HEK293T (cell line): ENCODE measurements around the gene NAV2.

Source experiments
- CTCF ChIA-PET: fragments of 350-600 bp; formaldehyde crosslinking; extraction: SDS; loops from one replicate; lab custom pipeline; 2021; ENCODE audit warnings: antibody characterized with exemption, inconsistent platforms; lab: Yijun Ruan, JAX
- POLR2A ChIA-PET: fragments of 350-600 bp; formaldehyde crosslinking; extraction: SDS; loops from one replicate; lab custom pipeline; 2020; ENCODE audit warnings: antibody characterized with exemption, inconsistent platforms; lab: Yijun Ruan, JAX
- DNase-seq: peaks from one replicate; pipeline ENCODE4 v3.0.0; 2012; ENCODE audit warnings: mixed read lengths; ENCODE audit errors: extremely low spot score
- ARNT ChIP-seq: fragments of 450-650 bp; IDR thresholded peaks from 2 replicates; pipeline ENCODE4 v1.6.1; 2017; ENCODE audit warnings: mild to moderate bottlenecking
- BHLHE40 ChIP-seq: fragments of 450-650 bp; IDR thresholded peaks from 2 replicates; pipeline ENCODE4 v1.6.1; 2016; ENCODE audit warnings: mild to moderate bottlenecking, moderate library complexity, borderline replicate concordance
- CTBP1 ChIP-seq: fragments of 450-650 bp; IDR thresholded peaks from 2 replicates; pipeline ENCODE4 v1.6.1; 2016; ENCODE audit warnings: borderline replicate concordance
- ELF4 ChIP-seq: fragments of 450-650 bp; IDR thresholded peaks from 2 replicates; pipeline ENCODE4 v1.6.1; 2017; ENCODE audit warnings: antibody characterized with exemption
- FOXA1 ChIP-seq: fragments of 450-650 bp; IDR thresholded peaks from 2 replicates; pipeline ENCODE4 v1.6.1; 2016; ENCODE audit warnings: mild to moderate bottlenecking
- FOXK2 ChIP-seq: fragments of 450-650 bp; IDR thresholded peaks from 2 replicates; pipeline ENCODE4 v1.6.1; 2016; ENCODE audit warnings: mild to moderate bottlenecking
- FOXM1 ChIP-seq: fragments of 450-650 bp; IDR thresholded peaks from 2 replicates; pipeline ENCODE4 v1.6.1; 2017; ENCODE audit warnings: mild to moderate bottlenecking, borderline replicate concordance
- HDGF ChIP-seq: fragments of 450-650 bp; IDR thresholded peaks from 2 replicates; pipeline ENCODE4 v1.6.1; 2017; ENCODE audit warnings: antibody characterized with exemption, borderline replicate concordance
- L3MBTL2 ChIP-seq: fragments of 450-650 bp; conservative IDR thresholded peaks from 2 replicates; pipeline ENCODE4 v1.6.1; 2016; ENCODE audit warnings: mild to moderate bottlenecking
- LEF1 ChIP-seq: fragments of 450-650 bp; IDR thresholded peaks from 2 replicates; pipeline ENCODE4 v1.6.1; 2017; ENCODE audit warnings: mild to moderate bottlenecking, borderline replicate concordance
- NFRKB ChIP-seq: fragments of 450-650 bp; IDR thresholded peaks from 2 replicates; pipeline ENCODE4 v1.6.1; 2016; ENCODE audit warnings: mild to moderate bottlenecking, moderate library complexity
- SP1 ChIP-seq: fragments of 450-650 bp; IDR thresholded peaks from 2 replicates; pipeline ENCODE4 v1.6.1; 2017
- SUZ12 ChIP-seq: fragments of 450-650 bp; IDR thresholded peaks from 2 replicates; pipeline ENCODE4 v1.6.1; 2016; ENCODE audit warnings: mild to moderate bottlenecking
- TARDBP ChIP-seq: fragments of 450-650 bp; IDR thresholded peaks from 2 replicates; pipeline ENCODE4 v1.6.1; 2016
- ZNF384 ChIP-seq: fragments of 450-650 bp; IDR thresholded peaks from 2 replicates; pipeline ENCODE4 v1.6.1; 2016
- TF ChIP-seq, protein P1 (sequence below): fragments of 450-650 bp; IDR thresholded peaks from 2 replicates; pipeline ENCODE4 v1.6.1; 2016

NAV2 gene

DNA sequence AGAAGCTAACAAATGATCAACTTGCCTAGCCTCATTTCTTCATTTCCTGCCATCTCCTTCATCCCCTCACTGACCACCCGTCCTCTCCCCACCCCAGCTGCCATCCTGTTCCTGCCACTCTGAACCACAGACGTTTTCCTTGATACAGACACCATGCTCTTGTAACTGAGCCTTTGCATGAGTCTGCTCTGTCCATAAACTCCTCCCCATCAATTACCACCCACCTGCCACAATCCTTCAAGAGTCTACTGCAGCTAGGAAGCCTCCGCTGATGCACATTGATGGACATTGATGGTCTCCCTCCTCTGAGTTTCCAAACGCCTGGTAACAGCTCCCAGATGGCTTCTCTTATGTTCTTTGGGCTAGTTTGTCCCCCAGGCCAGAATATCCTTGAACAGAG is 253.8 kb downstream of the NAV2 start:
- no peak for TF ChIP-seq FOXA1
- ChIA-PET POLR2A (no interaction called here), CTCF (no interaction called here)
- no peak for DNase-seq

DNA sequence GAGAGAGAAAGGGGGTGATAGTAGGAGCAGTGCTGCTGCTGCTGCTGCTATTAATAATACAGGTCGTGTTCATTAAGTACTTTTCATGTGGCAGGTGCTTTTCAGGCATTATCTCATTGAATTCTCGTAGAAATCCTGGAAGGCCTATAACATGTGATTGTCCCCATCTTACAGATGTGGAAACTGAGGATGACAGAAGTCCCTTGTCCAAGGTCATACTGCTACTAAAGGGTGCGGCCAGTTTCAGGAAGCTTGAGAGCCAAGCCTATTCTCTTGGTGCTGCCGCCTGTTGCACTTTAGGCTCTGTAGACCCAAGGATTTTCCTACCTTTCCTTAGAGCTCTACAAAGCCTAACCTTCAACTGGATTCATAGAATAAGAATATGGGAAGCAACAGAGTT is 254.3 kb downstream of the NAV2 start:
- DNase-seq = no peak
- POLR2A ChIA-PET = no interaction called here
- CTCF ChIA-PET = interaction anchor here (0.7 kb wide), 1 partner anchor 137 kb away, joined by 3 read pairs; no protein-coding TSS in a partner anchor
- TF ChIP-seq TARDBP (no peak), ARNT (no peak), L3MBTL2 (no peak), FOXK2 (no peak), SP1 (no peak), ZNF384 (no peak), FOXM1 (no peak), CTBP1 (no peak), ELF4 (no peak), NFRKB (no peak), SUZ12 (no peak), LEF1 (no peak), FOXA1 (no peak), BHLHE40 (no peak), HDGF (no peak)
- TF ChIP-seq, protein P1, sequence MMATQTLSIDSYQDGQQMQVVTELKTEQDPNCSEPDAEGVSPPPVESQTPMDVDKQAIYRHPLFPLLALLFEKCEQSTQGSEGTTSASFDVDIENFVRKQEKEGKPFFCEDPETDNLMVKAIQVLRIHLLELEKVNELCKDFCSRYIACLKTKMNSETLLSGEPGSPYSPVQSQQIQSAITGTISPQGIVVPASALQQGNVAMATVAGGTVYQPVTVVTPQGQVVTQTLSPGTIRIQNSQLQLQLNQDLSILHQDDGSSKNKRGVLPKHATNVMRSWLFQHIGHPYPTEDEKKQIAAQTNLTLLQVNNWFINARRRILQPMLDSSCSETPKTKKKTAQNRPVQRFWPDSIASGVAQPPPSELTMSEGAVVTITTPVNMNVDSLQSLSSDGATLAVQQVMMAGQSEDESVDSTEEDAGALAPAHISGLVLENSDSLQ = no peak

DNA sequence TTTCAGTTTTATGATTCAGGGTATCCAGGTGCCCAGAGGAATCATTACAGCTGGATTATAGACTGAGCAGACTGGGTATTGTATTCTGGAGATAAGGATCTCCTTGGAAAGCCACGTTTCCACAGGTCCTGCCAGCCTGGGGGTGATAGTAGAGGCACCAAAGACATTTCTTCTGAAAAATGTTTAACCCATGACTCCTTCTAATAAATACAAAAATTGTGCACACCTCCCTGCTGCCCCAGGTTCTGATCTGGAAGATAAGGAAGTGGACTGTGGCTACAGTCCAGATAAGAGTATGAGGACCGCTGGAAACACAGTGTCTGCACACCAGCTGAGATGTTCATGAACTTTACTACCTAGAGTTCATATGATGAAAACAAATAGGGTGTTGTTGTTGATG is 255.2 kb downstream of the NAV2 start:
- no peak for TF ChIP-seq BHLHE40
- no peak for TF ChIP-seq FOXK2
- no peak for TF ChIP-seq FOXM1
- no peak for TF ChIP-seq ELF4
- POLR2A ChIA-PET = no interaction called here
- no peak for DNase-seq
- CTCF ChIA-PET = no interaction called here

DNA sequence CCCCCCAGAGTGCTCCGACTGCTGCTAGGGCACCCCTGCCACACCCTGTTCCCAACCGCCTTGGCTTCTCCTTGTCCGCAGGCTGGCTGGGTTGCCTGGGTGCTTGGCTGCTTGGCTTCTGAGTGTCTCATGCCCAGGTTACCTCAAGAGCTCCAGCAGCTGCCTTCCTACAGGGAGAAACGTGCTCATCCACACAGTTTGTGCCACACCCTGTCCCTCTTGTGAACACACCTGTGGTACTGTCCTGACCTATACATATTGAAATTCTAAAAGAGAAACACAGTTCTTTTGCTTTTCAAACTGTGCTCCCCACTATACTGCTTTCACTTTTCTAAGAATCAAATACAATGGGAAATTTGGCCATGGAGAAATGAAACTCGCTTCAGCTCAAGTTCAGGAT is 256.2 kb downstream of the NAV2 start:
- TF ChIP-seq TARDBP (no peak), CTBP1 (no peak), SUZ12 (no peak), HDGF (no peak), L3MBTL2 (no peak), ARNT (no peak), LEF1 (no peak), FOXA1 (no peak), FOXK2 (no peak), BHLHE40 (no peak), ELF4 (no peak), NFRKB (no peak), ZNF384 (no peak), SP1 (no peak), FOXM1 (no peak)
- TF ChIP-seq, protein P1 = no peak
- POLR2A ChIA-PET = no interaction called here
- CTCF ChIA-PET = no interaction called here
- no peak for DNase-seq

DNA sequence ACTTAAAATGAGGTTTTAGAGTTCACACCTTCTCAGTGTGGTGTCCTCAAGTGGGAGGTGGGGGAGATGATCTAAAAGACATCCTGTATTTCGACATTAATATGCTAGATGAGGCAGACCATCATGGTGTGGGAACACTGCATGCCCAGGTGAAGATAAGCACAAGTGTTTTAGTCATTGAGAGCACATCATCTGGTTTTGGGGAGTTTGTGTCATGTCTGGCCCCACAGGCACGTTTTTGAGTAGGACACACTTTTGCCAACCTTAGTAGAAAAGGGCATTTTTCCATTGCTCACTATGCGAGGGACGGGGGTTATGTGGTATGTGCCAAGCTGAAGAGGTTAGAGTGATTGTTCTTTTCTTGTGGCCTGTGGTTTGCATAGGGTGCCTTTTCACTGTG is 258.3 kb downstream of the NAV2 start:
- ChIA-PET CTCF (no interaction called here), POLR2A (no interaction called here)
- no peak for DNase-seq
- TF ChIP-seq ELF4 = no peak
- no peak for TF ChIP-seq HDGF
- no peak for TF ChIP-seq FOXK2
- no peak for TF ChIP-seq ARNT
- no peak for TF ChIP-seq SUZ12
- no peak for TF ChIP-seq TARDBP
- TF ChIP-seq FOXA1 = no peak
- TF ChIP-seq FOXM1 = no peak
- TF ChIP-seq NFRKB = no peak
- no peak for TF ChIP-seq LEF1
- TF ChIP-seq, protein P1 = no peak
- TF ChIP-seq L3MBTL2 = no peak
- no peak for TF ChIP-seq SP1
- no peak for TF ChIP-seq BHLHE40
- TF ChIP-seq ZNF384 = no peak
- no peak for TF ChIP-seq CTBP1

DNA sequence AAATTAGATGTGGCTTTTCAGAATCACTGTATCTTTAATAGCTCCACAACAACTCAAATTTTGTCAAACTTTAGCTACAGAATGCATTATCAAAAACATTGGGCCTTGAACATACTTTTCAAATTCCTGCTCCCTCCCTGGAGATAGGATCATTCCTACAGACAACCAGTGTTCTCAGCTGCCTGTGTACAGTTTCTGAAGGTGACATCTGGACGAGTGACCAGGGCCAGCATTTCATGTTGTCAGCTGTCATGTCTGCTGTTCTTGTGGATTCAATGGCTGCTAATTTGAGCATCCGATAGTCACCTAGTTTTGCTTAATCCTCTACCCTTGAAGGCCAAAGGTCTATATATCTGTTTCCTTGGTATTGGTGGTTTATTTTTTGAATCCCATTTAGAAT is 259.5 kb downstream of the NAV2 start:
- ChIA-PET CTCF (no interaction called here), POLR2A (no interaction called here)

More for the DNA sequence above, 259.5 kb downstream of the NAV2 start:
- TF ChIP-seq FOXM1 = no peak
- TF ChIP-seq L3MBTL2 = no peak
- TF ChIP-seq ARNT = no peak
- TF ChIP-seq HDGF = no peak
- TF ChIP-seq SUZ12 = no peak
- TF ChIP-seq LEF1 = no peak
- TF ChIP-seq TARDBP = no peak
- TF ChIP-seq, protein P1 = no peak
- TF ChIP-seq ZNF384 = no peak
- TF ChIP-seq NFRKB = no peak
- TF ChIP-seq CTBP1 = no peak
- TF ChIP-seq FOXA1 = no peak
- no peak for TF ChIP-seq BHLHE40
- TF ChIP-seq ELF4 = no peak
- TF ChIP-seq SP1 = no peak
- TF ChIP-seq FOXK2 = no peak
- no peak for DNase-seq
